Measurements from ENCODE around the gene USP32. TPM values are rescaled to one million over a fixed set of nuclear protein-coding genes. Genes with fewer than 3 reads are reported as not detected.

Gene USP32
- total RNA-seq, 1 experiment from 2014 or later = 62.9 TPM

- no peaks in the 10 kb centered on the region for H3K4me1 Mint-ChIP-seq (ENCODE audit: insufficient read depth, unreplicated experiment)
- no TSS peak for BruUV-seq (replicated peaks)
- POLR2A ChIA-PET = no interaction called here
- CTCF ChIA-PET = interaction anchor here (1.0 to 1.2 kb wide), 2 partner anchors 9 to 265 kb away, joined by 3 to 7 read pairs; no protein-coding TSS in a partner anchor
- H3K36me3 Mint-ChIP-seq (ENCODE audit: insufficient read depth, unreplicated experiment) = no peaks in the 10 kb centered on the region
- H3K4me3 Mint-ChIP-seq (ENCODE audit: unreplicated experiment) = no peak overlapping the region
- H3K9me3 Mint-ChIP-seq (ENCODE audit: unreplicated experiment) = no peaks in the 10 kb centered on the region
- no peak for DNase-seq (ENCODE audit: unreplicated experiment)
- no peaks in the 10 kb centered on the region for H3K27me3 Mint-ChIP-seq (ENCODE audit: insufficient read depth, unreplicated experiment)
- TF ChIP-seq CTCF (IDR thresholded peaks at IDR 0.05; ENCODE audit: unreplicated experiment) = no peak
- H3K27ac Mint-ChIP-seq (ENCODE audit: low read depth, unreplicated experiment) = no peak overlapping the region
- intact Hi-C loops (cut with micrococcal nuclease) = no loop called here
Measured at GRCh38 chr17:60406887-60407286, 15.0 kb upstream of the USP32 start.

GRCh38 chr17:60403962-60404361 lies 12.0 kb upstream of the USP32 start:
- Mint-ChIP-seq H3K4me3 (ENCODE audit: unreplicated experiment) (no peak overlapping the region), H3K4me1 (ENCODE audit: insufficient read depth, unreplicated experiment) (no peaks in the 10 kb centered on the region), H3K27me3 (ENCODE audit: insufficient read depth, unreplicated experiment) (no peaks in the 10 kb centered on the region), H3K27ac (ENCODE audit: low read depth, unreplicated experiment) (no peak overlapping the region), H3K36me3 (ENCODE audit: insufficient read depth, unreplicated experiment) (no peaks in the 10 kb centered on the region), H3K9me3 (ENCODE audit: unreplicated experiment) (no peaks in the 10 kb centered on the region)
- intact Hi-C loops (cut with micrococcal nuclease) = no loop called here
- no TSS peak for BruUV-seq (replicated peaks)
- POLR2A ChIA-PET = interaction anchor here (0.6 kb wide), 1 partner anchor 13 kb away, joined by 3 read pairs; no protein-coding TSS in a partner anchor
- no peak for DNase-seq (ENCODE audit: unreplicated experiment)
- TF ChIP-seq CTCF (IDR thresholded peaks at IDR 0.05; ENCODE audit: unreplicated experiment) = no peak
- CTCF ChIA-PET = interaction anchor here (0.5 kb wide), 1 partner anchor 89 kb away, joined by 4 read pairs; no protein-coding TSS in a partner anchor

- Mint-ChIP-seq H3K4me1 (ENCODE audit: insufficient read depth, unreplicated experiment) (no peaks in the 10 kb centered on the region), H3K27me3 (ENCODE audit: insufficient read depth, unreplicated experiment) (no peaks in the 10 kb centered on the region), H3K36me3 (ENCODE audit: insufficient read depth, unreplicated experiment) (no peaks in the 10 kb centered on the region), H3K27ac (ENCODE audit: low read depth, unreplicated experiment) (no peak overlapping the region), H3K9me3 (ENCODE audit: unreplicated experiment) (no peaks in the 10 kb centered on the region), H3K4me3 (ENCODE audit: unreplicated experiment) (no peak overlapping the region)
- no TSS peak for BruUV-seq (replicated peaks)
- ChIA-PET POLR2A (no interaction called here), CTCF (no interaction called here)
- DNase-seq (ENCODE audit: unreplicated experiment) = no peak
- TF ChIP-seq CTCF (IDR thresholded peaks at IDR 0.05; ENCODE audit: unreplicated experiment) = no peak
- intact Hi-C loops (cut with micrococcal nuclease) = no loop called here
Measured at GRCh38 chr17:60403523-60403810, 11.5 kb upstream of the USP32 start.

GRCh38 chr17:60401819-60402218 lies 9.9 kb upstream of the USP32 start:
- POLR2A ChIA-PET = no interaction called here
- H3K9me3 Mint-ChIP-seq (ENCODE audit: unreplicated experiment) = no peaks in the 10 kb centered on the region

More at GRCh38 chr17:60401819-60402218, 9.9 kb upstream of the USP32 start:
- TF ChIP-seq CTCF (IDR thresholded peaks at IDR 0.05; ENCODE audit: unreplicated experiment) = no peak
- CTCF ChIA-PET = interaction anchor here (0.9 to 1.6 kb wide), 2 partner anchors 10 to 27 kb away, joined by 4 read pairs; partner anchors contain the start of gene USP32
- H3K36me3 Mint-ChIP-seq (ENCODE audit: insufficient read depth, unreplicated experiment) = no peaks in the 10 kb centered on the region
- no TSS peak for BruUV-seq (replicated peaks)
- H3K27me3 Mint-ChIP-seq (ENCODE audit: insufficient read depth, unreplicated experiment) = no peaks in the 10 kb centered on the region
- H3K4me3 Mint-ChIP-seq (ENCODE audit: unreplicated experiment) = no peak overlapping the region
- H3K27ac Mint-ChIP-seq (ENCODE audit: low read depth, unreplicated experiment) = no peak overlapping the region
- intact Hi-C loops (cut with micrococcal nuclease) = no loop called here
- no peak for DNase-seq (ENCODE audit: unreplicated experiment)
- H3K4me1 Mint-ChIP-seq (ENCODE audit: insufficient read depth, unreplicated experiment) = no peaks in the 10 kb centered on the region
